Stimulated activated CD4-positive, alpha-beta T cell treated with anti-CD3 and anti-CD28 coated beads, Interleukin-15, amount 100 ng/mL, for 48 hours (primary cell): ENCODE measurements around the gene PALM3.
"Not testable (repeated sequence)": the region's sequence is repeated elsewhere in the genome, so short reads cannot be mapped to it uniquely, and the experiment has no call there.

ENCODE experiments used
- DNase-seq, 2 donors: peaks; one replicate each; pipeline ENCODE4 v3.0.0-alpha.2; 2020; ENCODE audit warnings: low read depth in 2 of 2

Gene PALM3

DNA sequence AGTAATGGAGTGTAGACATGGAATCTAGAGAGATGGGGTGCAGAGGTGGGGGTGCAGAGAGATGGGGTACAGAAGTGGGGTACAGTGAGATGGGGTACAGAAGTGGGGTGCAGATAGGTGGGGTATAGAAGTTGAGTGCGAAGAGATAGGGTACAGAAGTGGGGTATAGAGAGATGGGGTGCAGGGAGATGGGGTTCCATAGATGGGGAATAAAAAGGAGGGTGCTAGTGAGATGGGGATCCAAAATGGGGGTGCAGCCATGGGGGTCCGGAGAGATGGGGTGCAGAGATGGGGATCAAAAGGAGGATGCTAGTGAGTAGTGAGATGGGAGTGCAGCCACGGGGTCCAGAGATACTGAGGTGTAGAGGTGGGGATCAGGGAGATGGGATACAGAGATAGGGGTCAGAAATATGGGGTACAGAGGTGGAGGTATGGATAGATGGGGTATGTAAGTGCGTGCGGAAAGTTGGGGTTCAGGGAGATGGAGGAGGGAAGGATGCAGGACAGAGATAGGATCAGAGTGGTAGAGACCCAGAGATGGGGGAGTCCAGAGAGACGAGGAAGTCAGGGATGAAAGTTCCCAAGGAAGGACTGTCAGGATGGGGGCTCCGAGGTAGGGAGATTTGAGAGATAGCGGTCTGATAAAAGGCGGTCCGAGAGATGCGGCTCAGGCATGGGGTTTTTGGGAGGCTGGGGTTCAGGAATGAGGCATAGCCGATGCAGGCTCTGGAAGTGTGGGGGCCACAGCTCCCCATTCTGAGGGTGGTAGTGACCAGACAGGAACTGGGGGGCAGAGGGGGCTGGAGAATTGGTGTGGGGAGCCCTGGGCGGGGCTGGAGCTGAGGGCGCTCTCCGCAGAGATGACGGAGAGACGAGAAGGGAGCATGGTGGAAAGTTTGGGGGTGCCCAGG lies 3.4 kb downstream of the PALM3 start:
- no peak for DNase-seq

- no peak for DNase-seq
Observed at GRCh38 chr19:14056741-14057356, 5.0 kb downstream of the PALM3 start.

- DNase-seq, result no peak
Observed at GRCh38 chr19:14056069-14056666, 5.7 kb downstream of the PALM3 start.

DNA sequence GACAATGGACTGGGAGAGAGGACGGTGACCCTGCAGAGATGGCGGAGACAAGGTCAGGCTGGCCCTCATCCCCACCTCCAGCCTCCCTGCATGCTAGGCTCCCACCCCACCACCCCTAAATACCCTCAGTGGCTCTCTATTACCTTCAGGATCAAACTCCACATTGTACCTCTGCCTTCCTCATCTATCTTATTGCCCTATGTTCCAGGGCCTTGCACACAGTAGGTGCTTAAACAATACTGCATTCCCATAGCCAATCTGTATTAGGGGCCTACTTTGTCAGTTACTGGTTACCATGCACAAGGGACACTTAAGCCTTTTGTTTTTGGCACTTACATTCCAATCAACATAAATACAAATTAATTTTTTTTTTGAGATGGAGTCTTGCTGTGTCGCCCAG lies 6.5 kb downstream of the PALM3 start:
- DNase-seq, result no peak

GRCh38 chr19:14054721-14055120 lies 7.2 kb downstream of the PALM3 start:
- DNase-seq, result no peak

DNA sequence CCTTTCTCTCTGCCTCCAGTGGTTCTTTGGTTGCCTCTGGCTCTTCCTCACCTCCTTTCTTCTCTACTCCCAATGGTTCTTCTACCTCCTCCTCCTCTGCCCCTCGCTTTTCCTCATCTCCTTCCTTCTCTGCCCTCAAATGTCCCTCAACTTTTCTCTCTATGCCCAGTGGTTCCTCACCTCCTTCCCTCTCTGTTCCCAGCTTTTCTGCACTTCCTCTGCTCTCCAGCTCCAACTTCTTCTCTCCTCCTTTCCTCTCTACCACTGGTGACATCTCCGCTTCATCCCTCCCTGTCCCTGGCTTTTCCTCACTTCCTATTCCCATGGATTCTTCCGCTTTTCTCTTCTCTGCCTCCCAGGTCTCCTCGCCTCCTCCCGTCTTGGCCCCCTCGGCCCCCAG lies 7.8 kb downstream of the PALM3 start:
- no peak for DNase-seq

DNA sequence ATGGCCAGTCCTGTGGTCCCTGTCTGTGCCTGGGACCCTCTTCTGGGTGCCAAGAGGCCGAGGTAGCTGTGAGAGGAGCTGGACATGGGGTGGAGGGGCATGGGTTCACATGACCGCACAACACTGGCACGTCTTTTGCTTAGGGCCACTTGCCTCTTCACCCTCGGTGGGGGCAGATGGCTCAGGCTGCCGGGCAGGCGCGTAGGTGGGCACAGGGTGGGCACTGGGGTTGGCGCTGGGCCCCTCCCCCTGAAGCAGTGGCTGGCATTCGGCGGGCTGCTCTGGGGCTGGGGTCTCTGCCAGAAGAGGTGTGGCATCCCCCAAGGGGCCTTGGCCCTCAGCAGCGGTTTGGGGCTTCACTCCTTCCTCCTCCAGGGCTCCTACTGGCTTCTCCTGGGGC lies 8.4 kb downstream of the PALM3 start:
- no peak for DNase-seq

GRCh38 chr19:14053032-14053431 lies 8.8 kb downstream of the PALM3 start:
- no peak for DNase-seq

- DNase-seq, result no peak
Observed at GRCh38 chr19:14052470-14052869, 9.4 kb downstream of the PALM3 start.

- DNase-seq, result no peak
Observed at GRCh38 chr19:14051980-14052379, 9.9 kb downstream of the PALM3 start.

GRCh38 chr19:14050961-14051360 lies 10.9 kb downstream of the PALM3 start:
- DNase-seq, result not testable (repeated sequence)

- DNase-seq, result no peak
Observed at GRCh38 chr19:14050512-14050911, 11.4 kb downstream of the PALM3 start.

DNA sequence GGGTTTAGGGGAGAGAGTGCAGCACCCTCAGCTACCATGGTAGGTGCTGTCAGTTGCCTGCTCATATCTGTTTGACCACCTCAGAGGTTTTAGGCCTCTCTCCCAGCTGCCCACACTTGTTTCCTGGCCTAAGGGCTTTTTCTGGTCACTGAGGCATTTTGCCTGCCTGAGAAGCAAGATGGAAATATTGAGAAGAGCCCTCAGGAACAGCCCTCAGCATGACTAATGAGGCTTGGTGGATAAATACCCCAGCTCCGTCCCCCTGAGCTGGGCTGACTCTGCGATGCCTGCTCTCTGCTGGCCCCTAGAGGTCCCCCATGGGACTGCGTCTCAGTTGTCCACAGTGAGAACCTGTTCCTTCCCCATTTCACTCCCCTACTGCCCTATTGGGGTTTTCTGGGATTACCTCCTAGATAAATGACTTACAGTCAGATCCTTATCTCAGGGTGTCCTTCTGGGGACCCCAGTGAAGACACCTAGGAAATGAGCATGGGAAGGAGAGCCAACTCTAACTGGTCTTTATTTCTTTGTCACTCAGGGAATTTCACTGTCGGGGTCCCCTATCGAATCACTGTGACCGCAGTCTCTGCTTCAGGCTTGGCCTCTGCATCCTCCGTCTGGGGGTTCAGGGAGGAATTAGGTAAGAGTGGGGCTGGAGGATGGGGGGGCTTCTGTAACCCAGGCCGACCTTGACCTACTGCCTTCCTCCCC lies 13.3 kb downstream of the PALM3 start:
- DNase-seq, result peak; percentile 44 to 67

GRCh38 chr19:14047866-14048265 lies 14.0 kb downstream of the PALM3 start:
- DNase-seq, result not testable (repeated sequence)

DNA sequence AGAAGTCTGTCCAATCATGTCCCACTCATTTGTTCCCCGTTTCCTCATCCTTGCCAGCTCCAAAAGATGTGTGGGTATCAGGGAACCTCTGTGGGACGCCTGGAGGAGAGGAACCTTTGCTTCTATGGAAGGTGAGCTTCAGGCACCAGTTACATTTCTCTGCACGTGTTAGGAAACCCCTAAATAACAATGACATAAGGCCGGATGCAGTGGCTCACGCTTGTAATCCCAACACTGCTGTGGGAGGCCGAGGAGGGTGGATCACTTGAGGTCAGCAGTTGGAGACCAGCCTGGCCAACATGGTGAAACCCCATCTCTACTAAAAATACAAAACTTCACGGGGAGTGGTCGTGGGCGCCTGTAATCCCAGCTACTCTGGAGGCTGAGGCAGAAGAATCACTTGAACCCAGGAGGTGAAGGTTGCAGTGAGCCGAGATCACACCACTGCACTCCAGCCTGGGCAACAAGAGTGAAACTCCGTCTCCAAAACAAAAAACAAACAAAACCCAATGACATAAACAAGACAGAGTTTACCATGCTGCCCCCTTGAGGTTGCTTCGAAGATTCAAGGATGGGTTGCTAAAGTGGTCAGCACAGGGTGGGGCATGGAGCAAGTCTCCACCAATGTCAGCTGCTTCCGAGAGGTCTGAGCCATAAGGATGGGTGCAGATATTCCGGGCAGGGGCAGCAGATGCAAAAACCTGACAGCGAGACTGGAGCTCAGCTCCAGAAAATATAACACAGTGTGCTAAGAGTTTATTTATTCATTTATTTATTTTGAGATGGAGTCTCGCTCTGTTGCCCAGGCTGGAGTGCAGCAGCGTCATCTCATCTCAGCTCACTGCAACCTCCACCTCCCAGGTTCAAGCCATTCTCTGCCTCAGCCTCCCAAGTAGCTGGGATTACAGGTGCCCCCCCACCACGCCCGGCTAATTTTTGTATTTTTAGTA lies 18.9 kb downstream of the PALM3 start:
- not testable (repeated sequence) for DNase-seq

DNA sequence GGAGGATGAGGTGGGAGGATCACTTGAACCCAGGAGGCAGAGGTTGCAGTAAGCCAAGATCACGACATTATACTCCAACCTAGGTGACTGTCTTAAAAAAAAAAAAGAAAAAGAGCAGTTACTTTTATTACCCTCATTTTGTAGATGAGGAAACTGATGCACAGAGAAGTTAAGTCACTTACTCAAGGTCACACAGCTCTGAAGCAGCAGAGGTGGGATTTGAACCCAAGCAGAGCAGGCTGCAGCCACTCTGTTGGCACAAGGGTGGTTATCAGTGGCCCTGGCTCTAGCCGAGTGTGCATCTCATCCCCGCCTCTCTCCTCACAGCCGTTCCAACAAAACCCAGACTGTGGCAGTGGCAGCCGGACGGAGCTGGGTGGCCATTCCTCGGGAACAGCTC lies 22.7 kb downstream of the PALM3 start:
- no peak for DNase-seq

- DNase-seq, result no peak
Observed at GRCh38 chr19:14035706-14036105, 26.2 kb downstream of the PALM3 start.

- not testable (repeated sequence) for DNase-seq
Observed at GRCh38 chr19:14035159-14035558, 26.7 kb downstream of the PALM3 start.

DNA sequence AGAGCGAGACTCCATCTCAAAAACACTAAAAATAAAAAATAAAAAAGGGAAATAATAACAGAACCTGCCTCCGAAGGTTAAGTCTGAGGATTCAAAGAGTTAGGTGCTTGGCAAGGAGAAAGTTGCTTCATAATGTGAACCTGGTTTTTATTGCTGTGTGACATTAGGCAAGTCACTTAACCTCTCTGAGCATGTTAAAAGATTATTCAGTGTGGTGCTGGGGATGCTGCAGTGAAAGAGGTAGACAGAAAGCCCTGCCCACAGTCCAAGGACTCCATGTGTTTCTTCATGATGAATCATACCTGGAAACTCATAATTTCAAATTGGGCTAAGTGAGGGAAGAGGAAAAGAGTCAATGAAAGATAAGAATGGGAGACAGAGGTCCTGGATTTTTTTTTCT lies 27.9 kb downstream of the PALM3 start:
- DNase-seq, result no peak

GRCh38 chr19:14031719-14032480 lies 30.0 kb downstream of the PALM3 start, which contains the start of gene IL27RA:
IL27RA (plus strand) TSS chr19:14031762; CDS start chr19:14031873, 111 bp downstream.
- DNase-seq, result peak; percentile 46 to 63
